Neural cell (in vitro differentiated cells): ENCODE data around the gene RANBP1. TPM values are rescaled to one million over a fixed set of nuclear protein-coding genes. Genes with fewer than 3 reads are reported as not detected.

Source experiments
- H2AFZ ChIP-seq: fragments of 200-600, 300-800 bp; sonication (generic), shearing (Covaris generic); 2 replicates; pipeline ENCODE4 v1.6.0; 2014; ENCODE audit warnings: low read depth, mild to moderate bottlenecking, antibody characterized with exemption, low read length, moderate library complexity
- H3F3A ChIP-seq: fragments of 200-600 bp; shearing (Covaris generic); 2 replicates; pipeline ENCODE4 v1.6.1; 2016; ENCODE audit warnings: mild to moderate bottlenecking, moderate library complexity, mixed read lengths, antibody characterized with exemption, low read length; ENCODE audit not compliant: insufficient read depth, poor library complexity, severe bottlenecking
- H3K27ac ChIP-seq: fragments of 200-600, 300-800 bp; sonication (generic), shearing (Covaris generic); 2 replicates; pipeline ENCODE4 v1.5.1; 2014; ENCODE audit warnings: mild to moderate bottlenecking, low read length, moderate library complexity
- H3K27me3 ChIP-seq: fragments of 300-800, 200-600 bp; sonication (generic), shearing (Covaris generic); 2 replicates; pipeline ENCODE4 v1.6.0; 2014; ENCODE audit warnings: mild to moderate bottlenecking, low read depth, low read length, moderate library complexity; ENCODE audit not compliant: insufficient read depth
- H3K36me3 ChIP-seq: fragments of 300-800, 200-600 bp; sonication (generic), shearing (Covaris generic); 2 replicates; pipeline ENCODE4 v1.5.1; 2014; ENCODE audit warnings: mild to moderate bottlenecking, antibody characterized with exemption, low read length, moderate library complexity; ENCODE audit not compliant: insufficient read depth
- H3K4me2 ChIP-seq: fragments of 300-800, 200-600 bp; sonication (generic), shearing (Covaris generic); 2 replicates; pipeline ENCODE4 v1.6.0; 2014; ENCODE audit warnings: mild to moderate bottlenecking, low read length
- H3K4me3 ChIP-seq: fragments of 300-800, 200-600 bp; sonication (generic), shearing (Covaris generic); 2 replicates; pipeline ENCODE4 v1.5.1; 2014; ENCODE audit warnings: mild to moderate bottlenecking, low read length, moderate library complexity
- H3K79me2 ChIP-seq: fragments of 200-600 bp; shearing (Covaris generic); replicated peaks from 2 replicates; pipeline ENCODE4 v1.6.0; 2014; ENCODE audit warnings: mild to moderate bottlenecking, low read length, moderate library complexity; ENCODE audit not compliant: insufficient read depth
- H3K9ac ChIP-seq: fragments of 300-800, 200-600 bp; sonication (generic), shearing (Covaris generic); 2 replicates; pipeline ENCODE4 v1.6.1; 2016; ENCODE audit warnings: mild to moderate bottlenecking, low read length, mixed read lengths
- H3K9me2 ChIP-seq: fragments of 200-600 bp; shearing (Covaris generic); 2 replicates; pipeline ENCODE4 v1.6.1; 2016; ENCODE audit warnings: mild to moderate bottlenecking, low read length, mixed read lengths; ENCODE audit not compliant: insufficient read depth
- H3K9me3 ChIP-seq: fragments of 200-600, 300-800 bp; sonication (generic), shearing (Covaris generic); 2 replicates; pipeline ENCODE4 v1.6.1; 2016; ENCODE audit warnings: mild to moderate bottlenecking, mixed run types, low read length, moderate library complexity, mixed read lengths
- H4K20me1 ChIP-seq: fragments of 200-600 bp; shearing (Covaris generic); 2 replicates; pipeline ENCODE4 v1.6.1; 2016; ENCODE audit warnings: mild to moderate bottlenecking, mixed run types; ENCODE audit not compliant: insufficient read depth
- EP300 ChIP-seq: fragments of 450-650 bp; conservative IDR thresholded peaks from 2 replicates; pipeline ENCODE4 v1.6.1; 2014; ENCODE audit warnings: antibody characterized with exemption, mild to moderate bottlenecking, moderate library complexity; ENCODE audit not compliant: poor library complexity, severe bottlenecking
- EZH2 ChIP-seq: fragments of 200-600, 300-800 bp; shearing (Covaris generic), sonication (generic); IDR thresholded peaks from 2 replicates; pipeline ENCODE4 v1.6.1; 2014; ENCODE audit warnings: antibody characterized with exemption, low read length, borderline replicate concordance, mild to moderate bottlenecking; ENCODE audit not compliant: insufficient read depth, poor library complexity, severe bottlenecking
- MXI1 ChIP-seq: fragments of 450-650 bp; conservative IDR thresholded peaks from 2 replicates; pipeline ENCODE4 v1.6.1; 2014; ENCODE audit warnings: antibody characterized with exemption, mild to moderate bottlenecking; ENCODE audit not compliant: poor library complexity, severe bottlenecking
- POLR2AphosphoS5 ChIP-seq: IDR thresholded peaks from 2 replicates; pipeline ENCODE4 v1.6.1; 2012
- RAD21 ChIP-seq: fragments of 450-650 bp; conservative IDR thresholded peaks from 2 replicates; pipeline ENCODE4 v1.6.1; 2014; ENCODE audit warnings: antibody characterized with exemption, mild to moderate bottlenecking, moderate library complexity
- REST ChIP-seq: IDR thresholded peaks from 2 replicates; pipeline ENCODE4 v1.6.1; 2012; ENCODE audit warnings: borderline replicate concordance
- SMC3 ChIP-seq: fragments of 450-650 bp; conservative IDR thresholded peaks from 2 replicates; pipeline ENCODE4 v1.6.1; 2014; ENCODE audit warnings: antibody characterized with exemption, mild to moderate bottlenecking, moderate library complexity; ENCODE audit not compliant: poor library complexity
- TAF1 ChIP-seq: IDR thresholded peaks from 2 replicates; pipeline ENCODE4 v1.6.1; 2012; ENCODE audit warnings: low read depth
- polyA plus RNA-seq: library from polyadenylated mRNA; depleted of rRNA; stranded (reverse); fragments of >200 nt; gene quantifications from 2 replicates; pipeline ENCODE4 v1.2.3, GENCODE V29; 2014
- TF ChIP-seq, protein P1 (sequence below): fragments of 450-650 bp; IDR thresholded peaks from 2 replicates; pipeline ENCODE4 v1.5.1; 2014; ENCODE audit warnings: antibody characterized with exemption, mild to moderate bottlenecking, moderate library complexity; ENCODE audit not compliant: poor library complexity, severe bottlenecking

Gene RANBP1
- polyA plus RNA-seq, 1 donor from 2014 or later, result 360 TPM

DNA sequence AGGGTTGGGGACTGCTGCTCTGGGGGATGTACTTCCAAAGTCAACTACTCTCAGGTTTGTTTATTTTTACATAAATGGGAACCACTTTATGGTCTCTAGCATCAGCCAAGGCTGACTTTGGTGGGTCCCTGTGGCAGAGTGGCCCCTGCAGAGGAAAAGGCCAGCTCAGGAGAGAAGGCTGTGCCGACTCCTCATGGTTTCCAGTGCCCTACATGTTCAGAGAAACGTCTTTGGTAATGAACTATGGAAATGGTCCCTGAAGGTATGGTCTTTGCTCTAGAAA lies 12.7 kb downstream of the RANBP1 start:
- Histone ChIP-seq H3K79me2 (no peaks in the 10 kb centered on the region), H3K9me2 (no peaks in the 10 kb centered on the region), H4K20me1 (no peaks in the 10 kb centered on the region), H3K27me3 (no peaks in the 10 kb centered on the region), H3K27ac (no peak overlapping the region), H3K4me3 (no peak overlapping the region), H2AFZ (no peak overlapping the region), H3K9ac (no peak overlapping the region), H3K36me3 (no peaks in the 10 kb centered on the region), H3K4me2 (no peak overlapping the region), H3K9me3 (no peaks in the 10 kb centered on the region), H3F3A (no peaks in the 10 kb centered on the region)
- TF ChIP-seq MXI1 (no peak), RAD21 (no peak), SMC3 (no peak), TAF1 (no peak), EZH2 (no peak), POLR2AphosphoS5 (no peak), REST (no peak), EP300 (no peak)
- TF ChIP-seq, protein P1, sequence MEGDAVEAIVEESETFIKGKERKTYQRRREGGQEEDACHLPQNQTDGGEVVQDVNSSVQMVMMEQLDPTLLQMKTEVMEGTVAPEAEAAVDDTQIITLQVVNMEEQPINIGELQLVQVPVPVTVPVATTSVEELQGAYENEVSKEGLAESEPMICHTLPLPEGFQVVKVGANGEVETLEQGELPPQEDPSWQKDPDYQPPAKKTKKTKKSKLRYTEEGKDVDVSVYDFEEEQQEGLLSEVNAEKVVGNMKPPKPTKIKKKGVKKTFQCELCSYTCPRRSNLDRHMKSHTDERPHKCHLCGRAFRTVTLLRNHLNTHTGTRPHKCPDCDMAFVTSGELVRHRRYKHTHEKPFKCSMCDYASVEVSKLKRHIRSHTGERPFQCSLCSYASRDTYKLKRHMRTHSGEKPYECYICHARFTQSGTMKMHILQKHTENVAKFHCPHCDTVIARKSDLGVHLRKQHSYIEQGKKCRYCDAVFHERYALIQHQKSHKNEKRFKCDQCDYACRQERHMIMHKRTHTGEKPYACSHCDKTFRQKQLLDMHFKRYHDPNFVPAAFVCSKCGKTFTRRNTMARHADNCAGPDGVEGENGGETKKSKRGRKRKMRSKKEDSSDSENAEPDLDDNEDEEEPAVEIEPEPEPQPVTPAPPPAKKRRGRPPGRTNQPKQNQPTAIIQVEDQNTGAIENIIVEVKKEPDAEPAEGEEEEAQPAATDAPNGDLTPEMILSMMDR, result no peak

GRCh38 chr22:20128902-20129746 lies 13.2 kb downstream of the RANBP1 start:
- Histone ChIP-seq H3F3A (no peaks in the 10 kb centered on the region), H3K9me2 (no peaks in the 10 kb centered on the region), H3K27ac (no peak overlapping the region), H3K4me3 (no peak overlapping the region), H4K20me1 (no peaks in the 10 kb centered on the region), H2AFZ (no peak overlapping the region), H3K36me3 (no peaks in the 10 kb centered on the region), H3K4me2 (no peak overlapping the region), H3K9ac (no peak overlapping the region), H3K9me3 (no peaks in the 10 kb centered on the region), H3K27me3 (no peaks in the 10 kb centered on the region), H3K79me2 (no peaks in the 10 kb centered on the region)
- TF ChIP-seq SMC3, result no peak
- TF ChIP-seq, protein P1, result no peak
- TF ChIP-seq RAD21, result no peak
- no peak for TF ChIP-seq POLR2AphosphoS5
- no peak for TF ChIP-seq MXI1
- TF ChIP-seq EZH2, result no peak
- TF ChIP-seq EP300, result no peak
- TF ChIP-seq REST, result no peak
- TF ChIP-seq TAF1, result no peak
